Mucosa of descending colon (tissue), 3 donors: ENCODE measurements around the gene CYRIA. TPM values are rescaled to one million over a fixed set of nuclear protein-coding genes. Genes with fewer than 3 reads are reported as not detected.

Experiments used
- ATAC-seq: fragments of 200-7000 bp; cut with Tn5 transposase; one replicate; pipeline ENCODE4 v1.9.1; 2020; ENCODE audit warnings: mild to moderate bottlenecking, moderate library complexity
- DNase-seq, 3 donors: peaks; one replicate each; pipeline ENCODE4 v3.0.0-alpha.2; 2020
- H3K36me3 ChIP-seq: fragments of 200-600 bp; one replicate; pipeline ENCODE4 v1.8.0; 2021; ENCODE audit warnings: low read depth, mild to moderate bottlenecking
- H3K4me1 ChIP-seq: fragments of 200-600 bp; one replicate; pipeline ENCODE4 v1.8.0; 2021; ENCODE audit warnings: low read depth, mild to moderate bottlenecking
- H3K4me3 ChIP-seq: fragments of 200-600 bp; one replicate; pipeline ENCODE4 v1.8.0; 2021; ENCODE audit warnings: mild to moderate bottlenecking
- H3K9me3 ChIP-seq: fragments of 200-600 bp; one replicate; pipeline ENCODE4 v1.8.0; 2021; ENCODE audit warnings: mild to moderate bottlenecking
- intact Hi-C, 2 donors: fragments of 100-400 bp; cut with DNase I in 1 of 2; cut with micrococcal nuclease in 1 of 2; formaldehyde crosslinking; loops; one replicate each; pipeline versions ENCODE4 v1.11.0 to v1.11.1; 2022; cut with DNase I, micrococcal nuclease
- total RNA-seq, 3 donors: library from RNA; stranded (reverse); fragmentation: NEBNext Ultra II Directional in 2 of 3; extraction: Animal tissue kit (Norgen Biotek cat#: 25700) in 2 of 3; gene quantifications; one replicate each; pipeline versions ENCODE4 v1.2.1 to v1.2.4, GENCODE V29; 2021 to 2023
- TF ChIP-seq, protein P1 (sequence below): fragments of 200-600 bp; IDR thresholded peaks from one replicate; pipeline ENCODE4 v1.8.0; 2022; ENCODE audit warnings: antibody characterized with exemption, mild to moderate bottlenecking
- donor health status: DM: no; HTN: no; CAD: no; lungs with moderate emphysema.
- donor health status: DM: no; HTN: no; CAD: no.
- donor health status: DM: no; HTN: yes; CAD: no.

CYRIA gene
- total RNA-seq, 3 donors from 2014 or later = 2.2 to 18.0 (median 3.5) TPM

- ATAC-seq (no peak), DNase-seq (no peak)
- peaks cover 6% of the 10 kb centered on the region for H3K9me3 ChIP-seq
- TF ChIP-seq, protein P1, sequence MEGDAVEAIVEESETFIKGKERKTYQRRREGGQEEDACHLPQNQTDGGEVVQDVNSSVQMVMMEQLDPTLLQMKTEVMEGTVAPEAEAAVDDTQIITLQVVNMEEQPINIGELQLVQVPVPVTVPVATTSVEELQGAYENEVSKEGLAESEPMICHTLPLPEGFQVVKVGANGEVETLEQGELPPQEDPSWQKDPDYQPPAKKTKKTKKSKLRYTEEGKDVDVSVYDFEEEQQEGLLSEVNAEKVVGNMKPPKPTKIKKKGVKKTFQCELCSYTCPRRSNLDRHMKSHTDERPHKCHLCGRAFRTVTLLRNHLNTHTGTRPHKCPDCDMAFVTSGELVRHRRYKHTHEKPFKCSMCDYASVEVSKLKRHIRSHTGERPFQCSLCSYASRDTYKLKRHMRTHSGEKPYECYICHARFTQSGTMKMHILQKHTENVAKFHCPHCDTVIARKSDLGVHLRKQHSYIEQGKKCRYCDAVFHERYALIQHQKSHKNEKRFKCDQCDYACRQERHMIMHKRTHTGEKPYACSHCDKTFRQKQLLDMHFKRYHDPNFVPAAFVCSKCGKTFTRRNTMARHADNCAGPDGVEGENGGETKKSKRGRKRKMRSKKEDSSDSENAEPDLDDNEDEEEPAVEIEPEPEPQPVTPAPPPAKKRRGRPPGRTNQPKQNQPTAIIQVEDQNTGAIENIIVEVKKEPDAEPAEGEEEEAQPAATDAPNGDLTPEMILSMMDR = no peak
- intact Hi-C loops = no loop called here
- peak overlapping the region; percentile 4 for H3K4me3 ChIP-seq
- H3K36me3 ChIP-seq = no peaks in the 10 kb centered on the region
- no peaks in the 10 kb centered on the region for H3K4me1 ChIP-seq
Observed at GRCh38 chr2:16680304-16680703, 14.7 kb upstream of the CYRIA start.

GRCh38 chr2:16678964-16679363 lies 13.3 kb upstream of the CYRIA start:
- intact Hi-C loops = no loop called here
- no peak for ATAC-seq
- Histone ChIP-seq H3K36me3 (no peaks in the 10 kb centered on the region), H3K4me1 (no peaks in the 10 kb centered on the region), H3K4me3 (no peak overlapping the region), H3K9me3 (peaks cover 6% of the 10 kb centered on the region)
- DNase-seq = no peak
- TF ChIP-seq, protein P1 = no peak

GRCh38 chr2:16677875-16678274 lies 12.2 kb upstream of the CYRIA start:
- Histone ChIP-seq H3K4me1 (no peaks in the 10 kb centered on the region), H3K4me3 (no peak overlapping the region), H3K36me3 (no peaks in the 10 kb centered on the region), H3K9me3 (peaks cover 6% of the 10 kb centered on the region)
- intact Hi-C loops = no loop called here
- ATAC-seq (no peak), DNase-seq (no peak)
- TF ChIP-seq, protein P1 = no peak

DNA sequence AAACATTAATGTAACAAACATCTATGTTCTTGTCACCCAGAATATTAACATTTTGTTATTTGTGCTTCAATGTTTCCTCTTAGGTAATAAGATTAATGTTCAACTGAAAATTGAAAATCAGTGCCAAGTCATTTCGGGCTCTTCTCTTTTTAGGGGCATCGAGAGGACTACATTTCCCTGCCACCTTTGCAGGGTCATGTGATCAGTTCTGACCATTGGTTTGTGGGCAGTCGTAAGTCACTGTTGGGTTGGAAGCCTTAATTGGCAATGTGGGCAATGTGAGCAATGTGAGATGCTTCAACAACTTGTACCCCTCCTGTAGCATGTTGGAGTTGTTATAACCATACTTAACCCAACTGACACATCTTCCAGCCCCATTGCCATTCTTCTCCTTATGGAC lies 10.1 kb upstream of the CYRIA start:
- intact Hi-C loops = no loop called here
- ATAC-seq = no peak

DNA sequence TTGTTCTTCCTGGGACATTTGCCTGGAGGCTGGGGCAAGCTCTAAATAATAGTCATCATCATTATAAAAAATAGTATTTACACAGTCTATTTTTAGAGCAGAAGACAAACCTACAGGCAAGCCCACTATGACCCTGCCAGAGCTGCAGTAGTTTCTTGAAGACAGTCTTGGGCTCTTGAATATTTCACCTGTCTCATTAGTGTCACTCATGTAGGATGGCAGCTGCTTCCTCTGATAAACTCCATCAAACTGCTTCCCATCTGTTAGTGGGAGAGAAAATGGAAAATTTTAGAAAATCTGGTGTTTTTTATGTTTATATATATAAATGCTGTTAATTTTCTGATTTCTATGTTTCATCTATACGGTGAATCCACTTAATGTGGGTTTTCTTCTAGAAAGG lies 8.5 kb upstream of the CYRIA start:
- DNase-seq = no peak
- H3K4me1 ChIP-seq = no peaks in the 10 kb centered on the region
- TF ChIP-seq, protein P1 = no peak
- intact Hi-C loops = no loop called here
- H3K36me3 ChIP-seq = no peaks in the 10 kb centered on the region
- peaks cover 6% of the 10 kb centered on the region for H3K9me3 ChIP-seq
- no peak for ATAC-seq
- H3K4me3 ChIP-seq = no peak overlapping the region

More for the DNA sequence above, 10.1 kb upstream of the CYRIA start:
- no peak for DNase-seq
- no peaks in the 10 kb centered on the region for H3K36me3 ChIP-seq
- no peak overlapping the region for H3K4me3 ChIP-seq
- H3K4me1 ChIP-seq = no peaks in the 10 kb centered on the region
- H3K9me3 ChIP-seq = peaks cover 6% of the 10 kb centered on the region
- TF ChIP-seq, protein P1 = no peak

DNA sequence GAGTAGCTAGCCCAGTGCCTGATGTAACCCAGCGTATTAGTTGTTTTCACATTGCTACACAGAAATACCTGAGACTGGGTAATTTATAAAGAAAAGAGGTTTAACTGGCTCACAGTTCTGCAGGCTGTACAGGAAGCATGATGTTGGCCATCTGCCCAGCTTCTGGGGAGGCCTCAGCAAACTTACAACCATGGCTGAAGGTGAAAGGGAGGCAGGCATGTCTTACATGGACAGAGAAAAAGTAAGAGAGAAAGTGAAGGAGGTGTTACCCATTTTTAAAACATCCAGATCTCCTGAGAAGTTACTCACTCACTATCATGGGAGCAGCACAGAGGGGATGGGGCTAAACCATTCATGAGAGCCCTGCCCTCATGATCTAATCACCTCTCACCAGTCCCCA lies 6.1 kb upstream of the CYRIA start:
- intact Hi-C loops = no loop called here
- Histone ChIP-seq H3K36me3 (no peaks in the 10 kb centered on the region), H3K4me3 (no peak overlapping the region), H3K9me3 (no peaks in the 10 kb centered on the region), H3K4me1 (no peaks in the 10 kb centered on the region)
- TF ChIP-seq, protein P1 = no peak
- DNase-seq (no peak), ATAC-seq (no peak)
